VCaP (cell line): ENCODE results near the gene RAB44.

Experiments
- H3K27ac ChIP-seq: fragments of 450-650 bp; 2 replicates; pipeline ENCODE4 v1.5.1; 2017
- TF ChIP-seq, protein P1 (sequence below): fragments of 450-650 bp; conservative IDR thresholded peaks from 2 replicates; pipeline ENCODE4 v1.5.1; 2017; ENCODE audit warnings: mild to moderate bottlenecking, moderate library complexity

Gene RAB44

DNA sequence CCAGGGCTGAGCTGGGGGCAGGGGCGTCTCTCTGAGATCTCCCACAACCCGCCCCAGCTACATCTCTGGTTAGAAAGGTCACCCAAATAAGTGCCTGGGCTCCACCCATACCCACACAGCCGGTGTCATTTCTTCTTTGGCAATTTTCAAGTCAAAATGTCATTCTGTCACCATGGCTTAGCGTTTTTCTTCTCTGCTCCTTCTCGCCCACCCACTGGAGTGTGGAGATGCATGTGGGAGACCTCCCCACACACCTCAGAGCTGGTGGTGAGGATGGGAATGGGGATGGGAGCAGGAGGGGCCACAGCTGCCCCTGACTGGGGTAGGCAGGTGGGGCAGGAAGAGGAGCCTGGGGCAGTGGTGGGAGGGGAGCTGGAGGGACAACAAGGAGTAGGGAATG lies 78.5 kb downstream of the RAB44 start:
- TF ChIP-seq, protein P1, sequence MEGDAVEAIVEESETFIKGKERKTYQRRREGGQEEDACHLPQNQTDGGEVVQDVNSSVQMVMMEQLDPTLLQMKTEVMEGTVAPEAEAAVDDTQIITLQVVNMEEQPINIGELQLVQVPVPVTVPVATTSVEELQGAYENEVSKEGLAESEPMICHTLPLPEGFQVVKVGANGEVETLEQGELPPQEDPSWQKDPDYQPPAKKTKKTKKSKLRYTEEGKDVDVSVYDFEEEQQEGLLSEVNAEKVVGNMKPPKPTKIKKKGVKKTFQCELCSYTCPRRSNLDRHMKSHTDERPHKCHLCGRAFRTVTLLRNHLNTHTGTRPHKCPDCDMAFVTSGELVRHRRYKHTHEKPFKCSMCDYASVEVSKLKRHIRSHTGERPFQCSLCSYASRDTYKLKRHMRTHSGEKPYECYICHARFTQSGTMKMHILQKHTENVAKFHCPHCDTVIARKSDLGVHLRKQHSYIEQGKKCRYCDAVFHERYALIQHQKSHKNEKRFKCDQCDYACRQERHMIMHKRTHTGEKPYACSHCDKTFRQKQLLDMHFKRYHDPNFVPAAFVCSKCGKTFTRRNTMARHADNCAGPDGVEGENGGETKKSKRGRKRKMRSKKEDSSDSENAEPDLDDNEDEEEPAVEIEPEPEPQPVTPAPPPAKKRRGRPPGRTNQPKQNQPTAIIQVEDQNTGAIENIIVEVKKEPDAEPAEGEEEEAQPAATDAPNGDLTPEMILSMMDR: no peak
- no peak overlapping the region for H3K27ac ChIP-seq

- no peak overlapping the region for H3K27ac ChIP-seq
- TF ChIP-seq, protein P1: no peak
Observed at GRCh38 chr6:36777801-36778200, 80.2 kb downstream of the RAB44 start.

- TF ChIP-seq, protein P1: no peak
- H3K27ac ChIP-seq: no peak overlapping the region
Observed at GRCh38 chr6:36779227-36779626, 81.6 kb downstream of the RAB44 start.

DNA sequence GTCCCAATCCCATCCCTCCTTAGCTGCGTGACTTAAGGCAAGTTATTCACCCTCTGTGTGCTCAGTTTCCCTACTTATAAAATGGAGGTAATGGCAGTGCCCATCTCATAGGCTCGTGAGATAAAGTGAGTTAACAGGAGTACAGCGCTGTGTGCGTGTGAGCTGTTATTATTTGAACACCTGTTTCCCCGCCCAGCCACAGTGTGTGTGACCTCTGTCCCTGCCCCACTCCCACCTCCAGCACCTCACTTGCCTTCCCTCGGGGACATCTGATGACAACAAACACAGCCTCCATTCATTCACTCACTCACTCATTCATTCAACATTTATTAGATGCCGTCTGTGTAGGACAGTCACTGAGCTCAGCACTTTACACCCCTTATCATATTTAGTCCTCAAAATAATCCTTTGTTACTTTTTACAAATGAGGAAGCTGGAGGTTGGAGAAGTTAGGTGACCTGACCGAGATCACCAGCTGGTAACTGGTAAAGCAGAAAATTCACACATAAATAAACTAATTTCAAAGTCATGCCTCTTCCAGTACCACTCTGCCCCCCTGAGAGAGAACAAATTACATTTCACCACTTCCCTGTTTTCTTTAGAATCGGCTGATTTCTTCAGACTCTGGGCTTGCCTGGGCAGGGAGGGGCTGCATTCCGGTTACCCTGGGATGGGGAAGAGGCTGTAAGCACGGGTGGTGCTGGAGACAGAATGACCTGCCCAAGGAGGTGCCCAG lies 83.0 kb downstream of the RAB44 start:
- TF ChIP-seq, protein P1: no peak
- no peak overlapping the region for H3K27ac ChIP-seq

GRCh38 chr6:36781669-36782068 lies 84.0 kb downstream of the RAB44 start:
- TF ChIP-seq, protein P1: no peak
- no peak overlapping the region for H3K27ac ChIP-seq
